GF-D8 (cell line): Measurements from ENCODE around the gene MYO3B.
"Not testable (repeated sequence)": the region's sequence is repeated elsewhere in the genome, so short reads cannot be mapped to it uniquely, and the experiment has no call there.

Experiments used
- DNase-seq: peaks from one replicate; lab custom pipeline; 2025; lab: John Stamatoyannopoulos, UW

Gene MYO3B

GRCh38 chr2:170641961-170642360 is 464.0 kb downstream of the MYO3B start:
- DNase-seq, result no peak

GRCh38 chr2:170643346-170643745 is 465.4 kb downstream of the MYO3B start:
- no peak for DNase-seq

- DNase-seq, result no peak
These were observed 469.9 kb downstream of the MYO3B start for GRCh38 chr2:170647741-170648436.

DNA sequence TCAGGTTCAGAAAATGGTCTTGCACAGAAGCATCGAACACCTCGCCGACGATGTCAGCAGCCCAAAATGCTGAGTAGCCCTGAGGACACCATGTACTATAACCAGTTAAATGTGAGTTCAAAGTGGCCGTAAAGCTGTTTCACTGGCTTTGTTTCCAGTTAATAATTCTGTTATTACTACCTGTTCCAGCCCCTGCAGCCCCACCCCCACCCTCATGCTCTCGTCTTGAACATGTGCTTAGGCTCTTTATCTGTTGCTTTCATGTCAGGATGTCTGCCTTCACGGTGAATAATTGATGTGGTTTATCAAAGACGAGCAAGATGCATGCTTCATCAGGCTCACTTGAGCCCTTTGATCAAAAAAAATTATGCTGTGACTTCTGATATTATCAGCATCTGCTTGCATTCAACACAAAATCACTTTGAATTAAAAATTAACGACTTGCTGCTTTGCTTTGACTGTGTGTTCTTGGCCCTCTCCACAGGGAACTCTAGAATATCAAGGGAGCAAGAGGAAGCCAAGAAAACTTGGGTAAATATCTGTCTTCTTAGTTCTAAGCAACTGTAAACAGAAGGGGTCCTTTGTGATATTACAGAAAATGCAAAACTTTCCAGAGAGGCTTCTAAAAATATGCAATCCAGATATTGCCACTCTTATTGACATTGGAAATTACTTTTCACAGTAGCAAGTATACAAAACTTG is 473.8 kb downstream of the MYO3B start:
- no peak for DNase-seq

GRCh38 chr2:170652637-170653417 is 474.9 kb downstream of the MYO3B start:
- no peak for DNase-seq

GRCh38 chr2:170656669-170657068 is 478.7 kb downstream of the MYO3B start:
- DNase-seq, result no peak

DNA sequence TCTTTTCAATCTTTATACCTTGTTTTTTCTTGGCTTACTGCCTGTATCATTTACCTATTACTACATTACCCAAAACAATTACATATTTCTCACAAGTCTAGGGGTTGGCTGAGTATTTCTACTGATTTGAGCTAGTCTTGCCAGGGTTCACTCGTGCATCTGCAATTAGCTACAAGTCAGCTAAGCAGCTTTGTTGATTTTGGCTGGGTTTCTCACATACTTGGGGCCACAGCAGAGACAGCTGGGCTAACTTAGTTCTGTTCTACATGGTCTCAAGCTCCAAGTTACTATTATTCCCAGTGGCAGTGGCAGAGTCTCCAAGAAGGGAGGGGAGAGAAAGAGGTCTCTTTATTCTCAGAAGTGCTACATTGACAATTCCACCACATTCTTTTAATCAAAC is 482.5 kb downstream of the MYO3B start:
- DNase-seq, result no peak

DNA sequence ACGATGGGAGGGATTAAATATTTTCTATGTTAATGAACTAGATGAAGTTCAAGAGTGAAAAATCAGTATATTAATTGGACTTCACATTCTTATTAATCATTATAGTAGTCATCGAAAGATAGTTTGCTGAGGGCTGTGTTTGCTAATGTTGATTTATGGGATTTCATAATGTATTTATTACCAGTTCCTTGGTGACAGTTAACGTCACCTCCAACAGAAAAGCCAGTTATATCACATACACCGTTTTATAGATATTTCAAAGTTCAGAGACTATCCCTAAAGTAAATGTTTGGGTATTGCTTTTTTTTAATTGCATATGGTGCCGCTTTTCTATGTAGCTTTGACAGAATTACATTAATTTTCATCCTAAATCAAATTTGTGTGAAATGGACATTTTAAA is 487.8 kb downstream of the MYO3B start:
- DNase-seq, result no peak

DNA sequence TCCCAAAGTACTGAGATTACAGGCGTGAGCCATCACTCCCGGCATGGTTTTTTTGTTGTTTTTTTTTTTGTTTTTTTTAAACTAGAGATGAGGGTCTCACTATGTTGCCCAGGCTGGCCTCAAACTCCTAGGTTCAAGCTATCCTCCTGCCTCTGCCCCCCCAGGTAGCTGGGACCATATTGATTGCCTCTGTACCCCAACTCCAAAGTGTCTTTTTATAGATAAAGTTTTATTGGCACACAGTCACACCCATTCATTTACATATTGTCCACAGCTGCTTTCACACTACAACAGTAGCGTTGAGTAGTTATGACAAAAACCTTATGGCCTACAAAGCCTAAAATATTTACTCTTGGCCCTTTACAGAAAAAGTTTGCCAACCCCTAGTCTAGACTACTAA is 492.0 kb downstream of the MYO3B start:
- DNase-seq, result no peak

DNA sequence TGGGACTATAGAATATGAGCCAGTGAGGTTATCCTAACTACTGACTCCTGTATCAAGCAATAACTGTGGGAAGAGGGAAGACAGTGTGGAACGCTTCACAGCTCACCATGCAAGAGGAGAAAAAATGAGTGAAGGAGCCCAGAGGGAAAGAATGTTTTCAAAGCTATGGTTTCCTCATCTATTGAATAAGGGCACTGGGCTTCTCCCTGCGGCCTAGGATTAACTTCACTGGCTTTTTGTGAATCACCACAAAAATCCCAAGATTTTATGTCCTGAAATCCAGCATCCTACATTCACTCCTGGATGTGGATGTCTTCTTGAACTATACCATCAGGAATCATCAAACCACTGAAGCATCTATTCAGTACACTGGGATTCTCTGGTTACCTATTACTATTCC is 492.7 kb downstream of the MYO3B start:
- no peak for DNase-seq

DNA sequence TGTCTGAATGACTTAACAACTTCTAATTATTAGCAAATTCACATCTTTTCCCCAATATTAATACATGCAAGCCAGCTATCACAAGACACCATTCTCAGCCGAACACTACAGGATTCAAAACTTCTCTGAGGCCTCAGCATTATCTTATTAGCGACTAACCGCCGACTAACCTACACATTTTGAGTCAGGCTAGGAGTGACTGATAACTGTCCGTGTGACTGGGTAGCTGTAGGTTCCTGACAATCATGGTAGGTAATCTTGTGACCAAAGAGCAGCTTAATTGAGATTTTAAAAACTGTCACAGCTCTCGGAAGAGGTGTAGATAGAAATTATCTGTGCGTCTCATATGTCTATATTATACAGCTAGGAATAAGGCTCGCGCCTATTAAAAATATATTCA is 493.1 kb downstream of the MYO3B start:
- no peak for DNase-seq

GRCh38 chr2:170674282-170674681 is 496.3 kb downstream of the MYO3B start:
- DNase-seq, result not testable (repeated sequence)

- no peak for DNase-seq
These were observed 497.8 kb downstream of the MYO3B start for GRCh38 chr2:170675701-170676100.

DNA sequence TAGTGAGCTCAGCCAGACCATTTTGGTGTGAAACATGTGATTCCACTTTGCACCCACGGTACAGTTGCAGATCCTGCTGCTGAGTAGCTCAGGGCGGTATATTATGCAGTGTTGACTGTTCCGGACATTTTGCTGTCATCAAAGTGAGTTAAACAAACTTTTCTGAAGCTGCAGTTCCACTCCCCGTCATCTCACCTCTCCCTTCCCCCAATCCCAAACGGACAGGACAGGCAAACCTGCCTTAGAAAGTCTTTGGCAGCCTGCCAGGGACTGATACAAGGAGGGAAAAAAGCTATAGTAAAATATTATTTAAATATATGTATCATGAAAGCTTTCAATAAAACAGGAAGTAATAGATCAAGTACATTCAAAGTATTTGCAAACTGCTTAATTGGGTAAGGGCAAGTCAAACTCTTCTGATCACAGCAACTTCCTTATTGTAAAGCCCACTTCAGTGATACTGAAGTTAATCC is 501.7 kb downstream of the MYO3B start:
- no peak for DNase-seq

- DNase-seq, result no peak
These were observed 502.4 kb downstream of the MYO3B start for GRCh38 chr2:170680172-170680941.

DNA sequence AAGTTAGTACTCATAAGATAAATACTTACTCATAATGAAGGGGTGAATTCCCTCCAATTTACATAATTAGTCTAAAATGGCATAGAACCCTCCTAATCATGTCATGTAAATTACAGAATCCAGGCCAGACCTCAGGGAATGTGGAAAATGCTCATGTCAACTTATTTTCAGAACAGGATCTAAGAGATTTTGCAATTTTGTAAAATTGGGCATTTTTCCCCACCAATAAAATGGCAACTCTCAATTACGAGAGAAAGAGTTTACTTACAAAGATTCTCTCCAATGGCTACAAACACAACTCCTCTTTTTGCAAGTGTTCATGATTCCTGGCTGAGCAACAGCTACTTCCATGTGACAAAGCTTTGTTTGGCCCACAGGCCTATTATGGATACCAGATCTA is 503.4 kb downstream of the MYO3B start:
- no peak for DNase-seq

DNA sequence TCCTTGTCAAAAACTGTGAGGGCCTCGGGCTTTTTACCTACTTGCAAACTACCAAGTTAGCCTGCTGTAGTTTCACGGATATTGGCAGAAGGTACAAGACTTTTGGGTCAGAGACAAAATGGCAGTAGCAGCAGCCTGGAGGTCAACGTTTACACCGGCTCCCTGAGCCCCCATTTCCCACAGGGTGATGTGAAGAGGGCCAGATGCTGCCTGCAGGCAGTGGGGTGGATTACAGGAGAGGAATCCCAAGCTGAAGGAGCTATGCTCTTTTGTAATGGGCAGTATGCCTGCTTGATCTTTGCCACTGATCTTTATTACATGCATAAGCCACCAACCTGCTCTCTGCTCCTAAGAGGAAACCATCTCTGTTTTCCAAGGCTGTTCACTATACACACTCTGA is 507.6 kb downstream of the MYO3B start:
- DNase-seq, result no peak

GRCh38 chr2:170689481-170689880 is 511.5 kb downstream of the MYO3B start:
- no peak for DNase-seq

DNA sequence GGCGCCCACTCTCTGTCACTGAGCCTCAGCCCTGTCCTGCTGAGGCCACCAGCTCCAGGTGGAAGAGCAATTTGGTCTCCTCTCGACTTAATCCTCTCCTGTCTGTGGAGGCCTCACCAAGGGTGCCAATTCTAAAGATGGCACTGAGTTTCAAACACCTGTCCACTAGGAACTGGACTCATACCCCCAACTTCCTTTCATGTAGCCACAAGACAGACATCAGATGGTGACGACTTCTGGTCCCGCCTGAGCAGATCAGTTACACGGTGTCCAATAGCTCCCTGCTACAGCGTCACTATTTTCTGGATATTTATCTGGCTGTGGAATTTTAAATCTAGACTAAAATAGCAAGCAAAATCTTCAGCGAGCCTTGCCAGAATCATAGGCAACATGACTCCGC is 512.7 kb downstream of the MYO3B start:
- no peak for DNase-seq

DNA sequence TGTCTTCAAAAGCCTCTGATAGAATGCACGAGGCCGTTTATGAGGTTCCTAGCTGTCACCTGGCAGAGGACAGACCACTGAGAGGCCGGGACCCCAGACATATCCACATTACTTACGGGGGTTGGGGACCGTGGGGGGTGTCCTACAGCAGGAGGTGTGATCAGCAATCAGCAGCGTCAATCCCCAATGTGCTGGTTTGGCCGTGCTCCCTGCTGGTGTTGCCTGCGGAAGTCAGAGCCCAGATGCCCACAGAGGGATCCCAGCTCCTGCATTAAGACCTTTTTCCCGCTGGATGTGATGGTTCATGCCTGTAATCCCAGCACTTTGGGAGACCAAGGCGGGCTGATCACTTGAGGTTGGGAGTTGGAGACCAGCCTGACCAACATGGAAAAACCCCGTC is 516.4 kb downstream of the MYO3B start:
- DNase-seq, result no peak

- DNase-seq, result no peak
These were observed 517.8 kb downstream of the MYO3B start for GRCh38 chr2:170695521-170696410.
